IPS-18a (cell line): ENCODE measurements around the gene COL18A1.

Experiments
- H3K27ac ChIP-seq: one replicate; pipeline ENCODE4 v1.5.1; 2013; ENCODE audit warnings: low read length
- H3K27me3 ChIP-seq: one replicate; pipeline ENCODE4 v1.6.1; 2013; ENCODE audit warnings: mild to moderate bottlenecking, low read length; ENCODE audit not compliant: control insufficient read depth, insufficient read depth
- H3K36me3 ChIP-seq: one replicate; pipeline ENCODE4 v1.6.1; 2013; ENCODE audit warnings: low read depth, low read length; ENCODE audit not compliant: control insufficient read depth
- H3K4me1 ChIP-seq: one replicate; pipeline ENCODE4 v1.6.1; 2013; ENCODE audit warnings: low read depth, low read length; ENCODE audit not compliant: control insufficient read depth
- H3K4me3 ChIP-seq: one replicate; pipeline ENCODE4 v1.5.1; 2013; ENCODE audit warnings: low read length
- H3K9ac ChIP-seq: one replicate; pipeline ENCODE4 v1.6.1; 2013; ENCODE audit warnings: mild to moderate bottlenecking, low read length, moderate library complexity
- H3K9me3 ChIP-seq: one replicate; pipeline ENCODE4 v1.6.1; 2013; ENCODE audit warnings: low read depth, low read length; ENCODE audit not compliant: control insufficient read depth

COL18A1 gene

DNA sequence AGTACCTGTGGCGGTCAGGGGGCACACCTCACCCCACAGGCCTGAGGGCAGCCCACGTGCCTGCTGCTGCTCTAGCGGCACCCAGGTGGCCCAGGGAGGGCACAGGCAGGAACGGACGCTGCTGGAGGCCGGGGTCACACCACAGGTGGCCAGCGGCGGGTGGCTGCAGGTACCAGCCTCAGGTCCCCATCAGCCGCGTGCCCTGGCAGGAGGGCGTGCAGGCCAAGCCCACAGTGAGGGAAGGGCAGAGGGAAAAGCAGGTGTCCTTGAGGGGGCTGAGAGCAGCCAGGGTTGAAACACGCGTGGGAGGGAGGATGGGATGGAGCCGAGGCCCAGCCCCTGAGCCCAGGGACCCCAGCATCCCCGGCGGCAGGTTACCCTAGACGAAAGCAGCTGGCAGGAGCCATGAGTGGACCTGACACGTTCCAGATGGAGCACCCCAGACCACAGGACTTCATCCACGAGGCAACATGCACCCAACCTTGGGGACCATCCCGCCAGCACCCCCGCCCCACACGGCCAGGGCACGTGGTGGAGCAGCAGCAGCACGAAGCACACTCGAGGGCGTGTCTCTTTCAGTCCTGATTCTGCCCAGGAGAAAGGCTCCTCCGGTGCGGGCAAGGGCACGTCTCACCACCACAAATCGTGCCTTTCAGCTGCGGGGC is 133.5 kb downstream of the COL18A1 start:
- Histone ChIP-seq H3K36me3 (no peaks in the 10 kb centered on the region), H3K9me3 (no peaks in the 10 kb centered on the region), H3K9ac (no peak overlapping the region)

DNA sequence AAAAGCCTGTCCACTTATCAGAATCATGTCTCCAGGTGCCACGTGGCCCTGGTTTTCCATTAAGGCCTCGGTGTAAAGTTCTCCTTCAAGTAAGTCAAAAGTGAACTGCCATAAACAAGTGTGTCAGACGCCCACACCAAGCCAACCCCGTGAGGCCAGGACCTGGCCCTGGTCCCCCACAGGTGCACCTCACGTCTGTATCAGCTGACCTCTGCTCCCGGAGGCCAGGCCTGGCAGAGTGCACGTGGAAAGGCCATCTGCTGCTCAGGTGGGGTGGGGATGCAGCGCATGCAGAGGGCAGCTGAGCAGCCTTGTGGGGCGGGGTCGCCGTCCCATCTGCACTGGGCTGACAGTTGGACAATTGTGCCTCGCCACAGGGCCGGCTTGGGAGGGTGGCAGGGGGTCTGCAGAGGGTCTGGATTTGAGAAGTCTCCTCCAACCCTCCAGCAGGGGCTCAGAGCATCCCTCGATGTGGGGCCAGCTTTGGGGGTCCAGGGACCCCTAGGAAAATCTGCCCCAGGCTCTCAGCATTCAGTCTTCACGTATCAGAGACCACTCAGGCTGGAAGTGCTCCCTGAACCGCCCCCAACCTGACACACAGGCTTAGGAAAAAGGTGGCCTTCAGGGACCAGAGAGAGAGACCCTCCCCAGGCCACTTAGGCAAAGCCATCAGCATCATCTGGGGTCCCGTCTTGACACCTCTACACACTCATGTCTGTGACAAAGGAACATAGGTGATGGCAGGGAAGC is 134.3 kb downstream of the COL18A1 start:
- Histone ChIP-seq H3K9me3 (no peaks in the 10 kb centered on the region), H3K27ac (no peak overlapping the region), H3K36me3 (no peaks in the 10 kb centered on the region), H3K4me3 (no peak overlapping the region), H3K9ac (no peak overlapping the region), H3K27me3 (no peaks in the 10 kb centered on the region), H3K4me1 (no peaks in the 10 kb centered on the region)

More for the DNA sequence above, 133.5 kb downstream of the COL18A1 start:
- no peaks in the 10 kb centered on the region for H3K27me3 ChIP-seq
- H3K27ac ChIP-seq: no peak overlapping the region
- H3K4me1 ChIP-seq: no peaks in the 10 kb centered on the region
- no peak overlapping the region for H3K4me3 ChIP-seq

DNA sequence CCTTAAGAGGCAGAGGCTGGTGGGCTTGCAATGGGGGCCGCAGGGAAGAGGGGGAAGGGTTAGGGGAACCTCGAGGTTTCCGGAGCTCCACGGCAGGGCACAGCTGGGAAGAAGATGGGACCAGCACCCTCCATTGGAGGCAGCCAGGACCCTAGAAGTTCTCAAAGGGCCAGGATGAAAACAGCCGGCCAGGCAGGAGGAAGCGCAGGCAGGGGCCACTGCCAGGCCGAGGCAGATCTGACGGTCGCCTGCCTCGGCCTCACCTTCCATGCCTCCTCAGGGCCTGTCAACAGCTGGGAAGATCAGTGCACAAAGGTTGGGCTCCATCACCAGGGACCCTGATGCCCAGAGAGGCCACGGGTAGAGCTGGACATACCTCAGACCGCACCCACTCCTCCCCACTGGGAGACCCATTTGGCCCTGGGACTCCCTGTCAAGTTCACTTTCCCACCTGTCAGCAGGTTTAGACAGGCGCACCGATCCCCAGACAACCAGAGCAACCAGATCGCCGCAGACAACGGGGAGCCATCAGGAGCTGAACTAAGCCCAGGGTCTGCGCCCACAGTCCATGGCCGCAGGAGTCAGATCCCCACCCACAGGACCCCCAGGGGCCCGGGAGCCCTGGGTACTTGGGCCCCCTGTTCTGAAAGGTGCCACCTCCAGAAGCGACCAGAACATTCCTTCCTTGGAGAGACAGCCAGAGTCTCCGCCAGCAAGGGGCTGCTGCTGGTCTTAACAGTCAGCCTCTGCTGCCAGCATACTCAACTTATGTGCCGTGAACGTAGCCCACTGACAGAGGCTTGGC is 135.0 kb downstream of the COL18A1 start:
- no peak overlapping the region for H3K27ac ChIP-seq
- H3K36me3 ChIP-seq: no peaks in the 10 kb centered on the region
- no peak overlapping the region for H3K9ac ChIP-seq

DNA sequence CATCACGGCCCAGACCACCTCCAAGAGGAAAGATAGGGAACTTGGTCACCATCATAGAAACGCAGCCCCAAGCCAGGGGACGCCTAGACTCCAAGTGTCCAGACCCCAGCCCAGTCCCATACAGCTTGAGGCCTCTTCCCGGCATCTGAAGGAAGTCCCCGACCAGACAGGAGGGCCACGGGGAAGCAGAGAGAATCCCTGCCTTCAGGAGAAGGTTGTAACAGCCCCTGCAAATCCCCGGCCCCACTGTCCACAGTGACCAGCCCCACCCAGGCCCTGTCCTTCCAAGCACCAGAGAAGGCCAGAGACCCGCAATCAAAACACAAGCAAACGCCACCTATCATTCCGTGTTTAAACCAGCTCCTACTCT is 135.6 kb downstream of the COL18A1 start:
- no peaks in the 10 kb centered on the region for H3K4me1 ChIP-seq
- H3K4me3 ChIP-seq: no peak overlapping the region
- no peak overlapping the region for H3K27ac ChIP-seq
- H3K9me3 ChIP-seq: no peaks in the 10 kb centered on the region
- H3K27me3 ChIP-seq: no peaks in the 10 kb centered on the region
- no peaks in the 10 kb centered on the region for H3K36me3 ChIP-seq
- no peak overlapping the region for H3K9ac ChIP-seq

More for the DNA sequence above, 135.0 kb downstream of the COL18A1 start:
- no peaks in the 10 kb centered on the region for H3K9me3 ChIP-seq
- H3K27me3 ChIP-seq: no peaks in the 10 kb centered on the region
- H3K4me3 ChIP-seq: no peak overlapping the region
- H3K4me1 ChIP-seq: no peaks in the 10 kb centered on the region

DNA sequence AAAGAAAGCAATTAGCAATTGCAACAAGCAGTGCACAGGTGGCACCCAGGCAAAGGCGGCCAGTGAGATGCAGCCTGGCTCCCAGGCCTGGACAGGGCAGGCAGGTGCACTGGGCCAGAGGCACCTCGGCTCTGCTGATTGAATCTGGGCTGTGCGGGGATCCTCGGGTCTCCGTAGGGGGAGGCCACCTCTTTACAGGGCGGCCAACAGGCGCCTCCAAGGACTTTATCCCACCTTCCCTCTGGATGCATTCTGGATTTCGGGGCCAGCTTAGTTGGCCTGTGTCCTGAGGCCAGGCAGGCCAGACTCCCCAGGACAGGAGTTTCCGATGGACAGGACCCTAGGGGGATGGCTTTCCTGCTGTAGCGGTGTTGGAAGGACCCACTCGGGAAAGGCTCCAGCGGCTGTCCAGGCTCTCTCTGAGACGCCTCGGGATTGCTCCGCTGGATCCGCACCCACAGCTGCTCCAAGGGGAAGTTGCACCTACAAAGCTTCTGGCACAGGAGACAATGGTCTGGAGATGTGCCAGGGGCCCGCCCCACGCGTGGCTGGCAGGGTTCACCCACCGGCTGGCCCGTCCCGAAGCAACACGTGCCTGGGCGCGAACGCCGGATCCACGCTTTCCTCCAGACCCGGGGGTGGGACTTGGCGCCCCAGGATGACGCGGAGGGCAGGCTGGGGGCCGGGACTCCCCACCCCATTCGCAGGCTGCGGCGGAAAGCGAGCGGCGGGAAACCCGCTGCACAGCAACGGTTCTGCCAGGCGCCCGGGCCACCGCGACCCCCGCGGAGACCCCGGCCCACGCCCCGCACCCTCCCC is 136.5 kb downstream of the COL18A1 start:
- Histone ChIP-seq H3K4me1 (no peaks in the 10 kb centered on the region), H3K4me3 (peak overlapping the region; percentile 75), H3K27ac (no peak overlapping the region), H3K9ac (peak overlapping the region; percentile 65), H3K27me3 (no peaks in the 10 kb centered on the region), H3K36me3 (no peaks in the 10 kb centered on the region), H3K9me3 (no peaks in the 10 kb centered on the region)

DNA sequence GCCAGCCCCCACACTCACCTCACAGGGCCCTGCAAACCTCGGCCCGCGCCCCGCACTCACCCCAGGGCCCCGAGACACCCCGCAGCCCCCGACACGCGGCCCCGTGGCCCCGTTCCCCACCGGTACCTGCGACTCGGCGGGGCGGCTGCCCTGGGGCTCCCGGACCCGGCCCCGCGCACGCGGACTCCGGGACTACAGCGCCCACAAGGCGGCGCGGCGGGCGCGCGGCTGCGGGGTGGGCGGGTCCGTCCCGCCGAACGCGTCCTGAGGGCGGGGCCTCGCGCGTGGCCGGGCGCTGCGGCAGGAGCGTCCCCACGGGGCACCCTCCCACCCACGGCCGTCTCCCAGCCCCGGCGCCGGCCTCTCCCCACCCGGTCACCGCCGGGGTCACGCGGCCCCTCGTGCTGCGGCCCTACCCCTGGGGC is 137.3 kb downstream of the COL18A1 start, which contains the start of gene SLC19A1:
TSS of gene SLC19A1 (minus strand) at position 199 of the 425 bp plus-strand sequence. CDS start 4,481 bp downstream, outside the sequence.
- no peak within 1 kb of the TSS for H3K27ac ChIP-seq
- no peaks in the 10 kb centered on the region for H3K36me3 ChIP-seq
- H3K4me1 ChIP-seq: no peaks in the 10 kb centered on the region
- H3K4me3 ChIP-seq: peak within 1 kb of the TSS; percentile 75
- H3K9me3 ChIP-seq: no peaks in the 10 kb centered on the region
- H3K27me3 ChIP-seq: no peaks in the 10 kb centered on the region
- H3K9ac ChIP-seq: peak within 1 kb of the TSS; percentile 65

DNA sequence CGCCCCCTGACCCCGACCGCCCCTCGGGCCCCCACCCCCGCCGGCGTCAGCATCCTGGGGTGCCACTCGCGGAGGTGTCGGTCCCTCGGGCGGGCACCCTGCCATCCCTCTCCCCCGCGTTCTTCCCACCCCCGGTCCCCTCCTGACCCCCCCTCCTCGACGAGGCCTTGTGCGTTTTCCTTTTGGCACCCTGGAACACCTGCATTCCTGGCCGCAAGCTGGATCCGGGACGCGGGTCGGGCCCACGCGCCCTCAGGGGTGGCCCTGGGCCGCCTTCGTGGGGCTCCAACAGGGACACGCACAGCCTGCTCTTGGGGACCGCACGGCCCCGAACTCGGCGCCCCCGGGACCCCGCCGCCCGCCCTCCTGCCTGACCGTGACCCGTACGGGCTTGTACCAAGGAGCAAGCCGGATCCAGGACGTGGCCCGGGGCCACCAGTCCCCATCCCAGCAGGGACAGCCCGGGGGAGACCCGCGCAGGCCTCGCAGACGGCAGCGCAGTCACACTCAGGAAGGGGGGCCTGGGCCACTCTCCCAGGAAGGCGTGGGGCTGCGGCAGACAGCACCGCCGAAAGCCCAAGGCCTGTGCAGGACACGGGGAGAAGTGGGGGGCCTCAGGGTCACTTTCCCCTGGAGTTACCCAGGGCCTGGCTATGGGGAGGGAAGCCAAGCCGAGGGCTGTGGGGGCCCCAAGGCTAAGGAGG is 137.9 kb downstream of the COL18A1 start:
- Histone ChIP-seq H3K4me3 (no peak overlapping the region), H3K27me3 (no peaks in the 10 kb centered on the region), H3K27ac (no peak overlapping the region), H3K9ac (no peak overlapping the region), H3K4me1 (no peaks in the 10 kb centered on the region), H3K9me3 (no peaks in the 10 kb centered on the region), H3K36me3 (no peaks in the 10 kb centered on the region)

DNA sequence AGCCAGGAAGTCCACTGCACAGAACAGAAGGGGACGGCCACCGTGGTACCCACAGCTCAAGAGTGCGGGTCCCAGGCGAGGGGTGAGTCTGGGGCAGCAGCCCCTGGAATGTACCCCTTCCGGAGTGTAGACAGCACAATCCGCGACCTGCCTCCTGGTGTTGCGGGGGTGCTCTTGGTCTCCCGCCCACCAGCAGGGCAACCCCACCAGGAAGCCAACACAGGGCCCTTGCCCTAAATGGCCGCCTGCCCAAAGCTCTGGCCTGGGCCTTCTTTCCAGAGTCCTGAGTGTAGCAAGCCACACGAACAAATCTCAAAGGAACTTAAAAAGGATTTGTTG is 138.4 kb downstream of the COL18A1 start:
- Histone ChIP-seq H3K4me3 (no peak overlapping the region), H3K9me3 (no peaks in the 10 kb centered on the region), H3K9ac (no peak overlapping the region), H3K4me1 (no peaks in the 10 kb centered on the region), H3K36me3 (no peaks in the 10 kb centered on the region), H3K27ac (no peak overlapping the region), H3K27me3 (no peaks in the 10 kb centered on the region)

DNA sequence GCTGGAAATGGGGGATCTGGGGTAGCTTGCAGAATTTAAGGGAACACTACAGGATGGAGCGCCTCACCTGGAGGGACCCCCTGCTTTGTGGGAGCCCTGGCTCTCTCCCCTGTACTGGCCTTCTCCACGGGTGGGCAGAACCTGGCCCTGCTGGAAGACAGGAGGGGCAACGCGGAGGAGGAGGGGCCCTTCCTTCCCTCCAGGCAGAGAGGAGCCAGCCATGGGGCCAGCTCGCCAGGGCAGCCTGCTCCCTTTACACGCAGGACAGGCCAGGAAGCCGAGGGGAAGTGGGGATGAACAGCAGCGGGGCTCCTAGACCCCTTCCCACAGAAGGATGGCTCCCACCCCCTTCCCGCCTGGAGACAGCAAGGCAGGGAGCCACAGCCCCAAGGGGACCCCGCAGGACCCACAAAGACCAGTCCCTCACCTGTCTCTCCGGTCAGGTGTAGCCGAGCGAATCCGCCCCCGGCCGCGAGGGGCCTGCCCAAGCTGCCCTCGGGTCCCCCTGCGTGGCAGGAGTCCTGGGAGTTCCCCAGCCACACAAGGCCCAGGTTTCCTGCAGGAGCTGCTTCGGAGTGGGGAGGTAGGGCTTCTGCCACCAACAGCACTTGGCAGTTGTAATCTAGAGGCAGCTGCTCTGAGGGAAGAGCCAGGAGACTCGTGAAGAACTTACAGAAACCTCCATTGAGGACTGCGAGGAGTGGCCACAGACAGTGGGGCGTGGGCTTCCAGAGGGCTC is 138.9 kb downstream of the COL18A1 start:
- no peaks in the 10 kb centered on the region for H3K9me3 ChIP-seq
- no peaks in the 10 kb centered on the region for H3K36me3 ChIP-seq
- H3K4me3 ChIP-seq: no peak overlapping the region
- no peak overlapping the region for H3K27ac ChIP-seq
- H3K4me1 ChIP-seq: no peaks in the 10 kb centered on the region
- no peak overlapping the region for H3K9ac ChIP-seq
- no peaks in the 10 kb centered on the region for H3K27me3 ChIP-seq

DNA sequence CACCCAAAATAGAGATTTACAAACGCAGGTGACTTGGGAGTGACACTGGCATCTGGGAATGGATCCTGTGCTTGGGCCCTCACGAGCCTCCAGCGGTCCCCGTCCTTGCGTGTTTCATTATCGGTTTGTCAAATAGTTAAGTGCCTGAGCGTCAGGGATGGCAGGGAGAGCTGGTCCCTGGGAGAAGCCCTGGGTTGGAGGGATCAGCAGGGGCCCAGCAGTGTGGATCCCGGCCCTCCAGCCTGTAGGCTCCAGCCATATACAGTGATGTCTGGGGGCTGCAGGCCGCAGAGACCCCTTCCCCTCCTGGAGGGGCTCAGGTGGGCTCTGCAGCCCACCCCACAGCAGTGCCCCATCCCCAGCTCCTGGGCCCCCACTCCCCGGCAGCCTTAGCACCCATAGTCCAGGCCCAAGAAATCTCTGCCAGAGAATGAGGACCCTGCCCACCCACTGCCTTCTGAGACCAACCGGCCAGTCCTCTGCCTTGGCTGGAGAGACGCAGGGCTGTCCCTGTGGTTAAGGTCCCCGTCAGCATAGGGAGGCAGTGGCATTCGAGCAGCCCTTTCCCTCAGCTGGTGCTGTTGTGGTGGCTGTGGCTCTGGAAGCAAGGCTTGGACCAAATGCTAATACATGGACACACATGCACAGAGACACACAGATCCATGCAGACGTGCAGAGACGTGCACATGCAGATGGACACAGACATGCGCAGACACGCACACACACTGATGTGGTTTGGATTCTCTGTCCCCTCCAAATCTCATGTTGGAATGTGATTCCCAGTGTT is 139.7 kb downstream of the COL18A1 start:
- Histone ChIP-seq H3K4me1 (no peaks in the 10 kb centered on the region), H3K9me3 (no peaks in the 10 kb centered on the region), H3K27ac (no peak overlapping the region), H3K27me3 (no peaks in the 10 kb centered on the region), H3K36me3 (no peaks in the 10 kb centered on the region), H3K9ac (no peak overlapping the region), H3K4me3 (no peak overlapping the region)
